Vagina (tissue), 2 donors: ENCODE measurements around the gene KPNA5.

Source experiments
- CTCF ChIP-seq, 3 experiments: fragments of 450-650 bp in 2 of 3; fragments of 200-600 bp in 1 of 3; sonication (generic) in 1 of 3; IDR thresholded peaks; one replicate each; pipeline ENCODE4 v1.5.1; 2017 to 2019; ENCODE audit warnings: antibody characterized with exemption in 3 of 3, mild to moderate bottlenecking in 2 of 3, moderate library complexity in 2 of 3
- POLR2A ChIP-seq, 2 donors: fragments of 450-650 bp; IDR thresholded peaks; one replicate each; pipeline ENCODE4 v1.6.1; 2017; ENCODE audit warnings: antibody characterized with exemption in 2 of 2, mild to moderate bottlenecking in 2 of 2, moderate library complexity in 2 of 2
- POLR2AphosphoS5 ChIP-seq, 2 donors: sonication (generic); formaldehyde crosslinking; IDR thresholded peaks; one replicate each; pipeline ENCODE4 v1.9.0; 2017; ENCODE audit warnings: antibody characterized with exemption in 2 of 2, mild to moderate bottlenecking in 2 of 2, low read depth in 1 of 2; ENCODE audit not compliant: insufficient read depth in 1 of 2

- TF ChIP-seq CTCF (IDR thresholded peaks at IDR 0.05) (no peak), POLR2A (IDR thresholded peaks at IDR 0.05) (no peak), POLR2AphosphoS5 (IDR thresholded peaks at IDR 0.05; ENCODE audit: insufficient read depth in 1 of 2, low read depth in 1 of 2) (no peak)
Observed at GRCh38 chr6:116767715-116768114, 86.7 kb downstream of the KPNA5 start.
